Myocyte (in vitro differentiated cells): ENCODE results near the gene ANKRD26. TPM values are rescaled to one million over a fixed set of nuclear protein-coding genes. Genes with fewer than 3 reads are reported as not detected.
"Not testable (repeated sequence)": the region's sequence is repeated elsewhere in the genome, so short reads cannot be mapped to it uniquely, and the experiment has no call there.

ENCODE experiments used
- DNase-seq: peaks from one replicate; pipeline ENCODE4 v3.0.0-alpha.2; 2012; ENCODE audit warnings: low read depth
- polyA plus RNA-seq: library from polyadenylated mRNA; unstranded; fragments of >200 nt; gene quantifications from one replicate; pipeline ENCODE4 v1.2.1, GENCODE V29; 2012; ENCODE audit warnings: missing spikeins
- total RNA-seq: library from RNA; depleted of rRNA; stranded (reverse); fragments of >200 nt; gene quantifications from 2 replicates; pipeline ENCODE4 v1.2.3, GENCODE V29; 2014

Gene ANKRD26
- 9.6 and 9.7 TPM in 2 replicates for total RNA-seq
- 2.1 TPM for polyA plus RNA-seq

DNA sequence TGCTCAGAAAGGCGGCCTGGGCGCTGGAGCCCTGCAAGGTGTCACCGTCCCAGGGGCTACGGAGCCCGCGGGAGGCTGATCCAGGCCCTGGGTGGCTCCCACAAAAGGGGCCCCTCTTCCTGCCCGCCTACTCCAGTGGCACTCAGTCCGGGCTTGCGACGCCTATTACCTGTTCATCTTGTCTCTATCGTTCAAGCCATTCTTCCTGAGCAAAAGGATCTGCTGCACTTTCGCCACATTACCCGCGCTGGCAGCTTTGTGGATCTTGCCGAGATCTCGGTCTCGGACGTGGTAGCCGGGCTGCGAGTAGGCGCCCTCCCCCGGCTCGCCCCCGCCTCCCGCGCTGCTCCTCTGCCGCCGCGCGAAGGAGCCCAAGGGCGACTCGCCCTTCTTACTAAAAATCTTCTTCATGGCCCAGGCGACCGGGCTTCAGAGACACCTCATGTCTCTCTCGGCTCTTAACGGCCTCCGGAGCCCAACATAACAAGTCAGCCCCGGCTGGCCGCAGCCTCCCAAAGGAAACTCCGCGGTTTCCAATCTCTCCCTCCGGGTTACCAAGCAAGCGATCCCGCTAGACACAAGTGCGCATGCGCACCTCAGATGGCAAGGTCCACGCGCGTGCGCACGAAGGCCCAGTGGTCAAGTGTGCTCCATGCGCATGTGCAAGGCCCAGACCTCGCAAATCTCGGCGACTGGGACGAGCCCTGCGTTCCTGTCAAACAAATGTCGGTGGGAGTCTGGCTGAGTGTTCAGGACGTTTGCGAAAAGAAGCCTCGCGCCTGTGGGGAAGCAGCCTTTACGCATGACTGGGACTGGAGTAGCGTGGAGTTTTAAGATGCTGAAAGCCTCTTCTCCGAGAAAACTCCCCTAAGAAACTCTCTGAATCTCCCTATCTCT is at the start of gene ANKRD26:
TSS of gene ANKRD26 (minus strand) at position 579 of the 897 bp plus-strand sequence. CDS start at position 411, 168 bp downstream.
- DNase-seq, result peak; percentile 99

DNA sequence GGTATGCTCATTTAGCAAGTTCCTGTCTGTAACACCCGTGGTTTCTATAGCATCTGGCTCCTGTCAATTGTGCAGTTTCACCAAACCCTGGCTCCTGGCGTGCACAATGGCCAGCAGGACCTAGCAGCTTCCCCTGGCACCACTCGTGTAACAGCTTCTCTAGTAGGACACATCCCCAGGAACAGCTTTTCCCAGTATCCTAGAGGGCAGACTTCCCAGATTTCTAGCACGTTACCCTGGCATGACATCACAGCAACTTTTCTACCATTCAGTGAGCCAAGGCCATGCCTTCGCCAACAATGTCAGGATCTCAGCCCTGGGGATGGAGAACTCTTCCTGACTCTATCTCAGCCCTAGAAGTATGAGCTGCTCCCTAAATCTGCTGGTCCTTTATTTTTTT is 47.4 kb upstream of the ANKRD26 start:
- DNase-seq, result no peak

DNA sequence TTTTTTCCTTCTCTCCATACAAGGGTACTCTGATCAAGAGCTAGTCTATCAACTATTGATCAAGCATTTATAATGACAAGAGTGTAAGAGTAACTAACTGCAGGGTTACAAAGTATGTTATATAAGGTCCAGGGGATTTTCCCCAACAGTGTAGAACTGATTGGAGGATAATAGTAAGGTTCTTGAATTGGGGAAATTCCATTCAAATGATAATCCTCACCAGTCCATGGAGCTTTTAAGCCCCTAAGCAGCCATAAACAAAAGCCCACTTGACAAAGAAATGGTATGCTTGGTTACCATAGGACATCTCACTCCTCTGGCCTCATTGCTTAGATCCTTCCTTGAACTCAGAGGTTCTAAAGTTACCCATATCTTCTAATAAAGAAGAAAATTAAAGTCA is 45.6 kb upstream of the ANKRD26 start:
- DNase-seq, result no peak

DNA sequence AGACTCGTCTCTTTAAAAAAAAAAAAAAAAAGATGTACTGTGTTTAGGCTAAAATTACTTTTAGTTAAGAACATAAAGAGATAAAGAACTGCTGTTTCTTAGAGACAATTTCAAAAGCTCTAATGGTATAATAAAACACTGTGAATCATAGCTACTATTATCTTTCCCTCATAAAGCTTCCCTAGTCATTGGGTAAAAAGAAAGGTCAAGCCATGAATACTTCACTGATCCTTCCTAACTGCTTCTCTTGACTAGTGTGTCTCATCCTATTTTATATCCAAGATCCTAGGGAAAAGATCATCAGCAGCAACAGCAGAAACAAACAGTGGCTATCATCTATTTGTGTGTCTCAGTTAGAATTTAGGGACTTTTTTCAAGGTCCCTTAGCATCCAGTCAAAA is 43.4 kb upstream of the ANKRD26 start:
- no peak for DNase-seq

DNA sequence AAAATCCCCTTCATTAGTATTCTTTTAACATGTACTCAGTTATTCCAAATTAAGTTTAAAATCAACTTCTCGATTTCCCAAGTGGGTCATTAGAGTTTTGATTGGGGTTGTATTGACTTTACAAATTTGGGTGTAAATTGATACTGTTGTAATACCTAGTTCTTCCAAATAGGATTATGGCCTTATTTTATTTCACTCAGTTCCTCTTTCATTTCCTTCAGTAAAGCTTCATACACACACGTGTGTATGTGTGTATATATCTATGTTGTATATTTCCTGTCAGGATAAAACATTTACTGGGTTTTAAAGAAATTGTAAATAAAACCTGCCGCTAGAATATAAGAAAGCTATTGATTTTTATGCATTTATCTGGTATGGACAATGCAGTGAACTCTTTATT is 38.0 kb upstream of the ANKRD26 start:
- no peak for DNase-seq

DNA sequence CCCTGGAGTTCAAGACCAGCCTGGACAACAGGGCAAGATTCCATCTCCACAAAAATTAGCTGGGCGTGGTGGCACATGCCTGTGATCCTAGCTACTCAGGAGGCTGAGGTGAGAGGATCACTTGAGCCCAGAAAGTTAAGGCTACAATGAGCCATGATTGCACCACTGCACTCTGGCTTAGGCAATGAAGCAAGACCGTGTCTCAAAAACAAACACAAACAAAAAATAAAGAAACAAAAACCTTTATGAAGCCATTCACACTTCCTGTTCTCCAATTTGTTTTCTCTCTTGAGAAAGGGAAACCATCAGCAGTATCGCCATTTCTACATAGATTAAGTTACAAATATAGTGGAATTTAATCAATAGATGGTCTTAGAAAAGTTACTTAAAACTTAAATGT is 34.1 kb upstream of the ANKRD26 start:
- DNase-seq, result no peak

DNA sequence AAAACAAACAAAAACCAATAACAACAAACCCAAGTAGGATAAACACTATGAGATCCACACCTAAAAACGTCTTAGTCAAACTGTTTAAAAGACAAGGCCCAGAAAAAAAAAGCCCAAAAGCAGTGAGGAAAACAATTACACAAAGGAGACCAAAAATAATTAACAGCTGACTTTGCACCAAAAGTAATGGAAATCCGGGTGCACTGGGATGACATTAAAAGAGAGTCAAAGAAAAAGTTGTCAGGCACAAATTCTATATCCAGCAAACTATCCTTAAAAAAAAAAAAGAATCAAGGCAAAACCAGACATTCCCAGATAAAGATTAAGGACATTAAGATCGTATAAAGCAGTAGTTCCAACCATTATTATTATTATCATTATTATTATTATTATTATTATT is 7.9 kb upstream of the ANKRD26 start:
- no peak for DNase-seq

DNA sequence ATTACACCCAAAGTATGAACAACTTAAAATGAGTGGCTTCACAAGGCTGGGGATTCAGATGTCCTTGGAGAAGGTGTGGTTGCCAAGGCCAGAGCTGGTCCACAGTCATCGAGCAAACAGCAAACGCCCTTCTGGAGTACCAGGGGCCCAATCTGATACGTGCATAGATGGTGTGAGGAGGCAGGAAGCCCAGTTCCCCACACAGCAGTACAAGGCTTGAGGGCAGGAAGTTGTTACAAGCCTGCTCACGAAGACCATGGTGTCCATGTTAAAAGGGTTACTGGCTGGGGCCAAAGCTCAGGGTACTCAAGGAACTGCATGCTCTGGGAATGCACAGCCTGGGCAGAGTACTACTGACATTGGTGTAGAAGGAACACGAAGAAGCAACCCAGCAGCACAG is 4.6 kb upstream of the ANKRD26 start:
- no peak for DNase-seq

DNA sequence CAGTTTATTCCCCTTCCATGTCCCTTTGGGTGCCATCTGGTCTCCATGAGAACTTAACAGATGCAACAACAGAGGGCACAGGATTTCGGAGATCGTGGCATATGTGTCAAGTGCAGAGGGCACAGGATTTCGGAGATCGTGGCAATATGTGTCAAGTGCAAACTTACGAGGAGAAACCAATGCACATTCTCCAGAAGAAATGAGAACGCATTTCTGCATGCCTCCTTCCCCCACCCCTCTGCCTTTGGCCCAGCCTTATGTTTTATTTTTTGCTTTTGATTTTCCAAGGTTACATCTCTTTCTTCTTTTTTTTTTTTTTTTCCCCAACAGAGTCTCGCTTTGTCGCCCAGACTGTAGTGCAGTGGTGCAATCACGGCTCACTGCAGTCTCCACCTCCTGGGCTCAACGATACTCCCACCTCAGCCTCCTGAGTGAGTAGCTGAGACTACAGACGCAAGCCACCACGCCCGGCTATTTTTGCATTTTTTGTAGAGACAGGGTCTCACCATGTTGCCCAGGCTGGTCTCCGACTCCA is 586 bp upstream of the ANKRD26 start:
- DNase-seq, result no peak

DNA sequence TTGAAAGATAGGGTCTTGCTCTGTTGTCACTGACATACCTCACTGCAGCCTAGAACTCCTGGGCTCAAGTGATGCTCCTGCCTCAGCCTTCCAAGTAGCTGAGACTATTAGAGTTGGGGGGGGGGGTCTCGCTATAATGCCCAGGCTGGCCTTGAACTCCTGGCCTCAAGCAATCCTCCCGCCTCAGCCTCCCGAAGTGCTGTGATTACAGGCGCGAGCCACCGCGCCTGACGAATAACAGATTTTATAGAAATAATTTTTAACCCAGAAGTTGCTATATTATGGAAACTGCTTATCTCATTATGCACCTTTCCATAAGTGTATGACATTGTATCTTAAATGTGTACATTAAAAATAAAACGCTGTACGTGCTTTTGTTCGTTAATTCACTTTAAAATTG is 846 bp downstream of the ANKRD26 start:
- DNase-seq, result no peak

DNA sequence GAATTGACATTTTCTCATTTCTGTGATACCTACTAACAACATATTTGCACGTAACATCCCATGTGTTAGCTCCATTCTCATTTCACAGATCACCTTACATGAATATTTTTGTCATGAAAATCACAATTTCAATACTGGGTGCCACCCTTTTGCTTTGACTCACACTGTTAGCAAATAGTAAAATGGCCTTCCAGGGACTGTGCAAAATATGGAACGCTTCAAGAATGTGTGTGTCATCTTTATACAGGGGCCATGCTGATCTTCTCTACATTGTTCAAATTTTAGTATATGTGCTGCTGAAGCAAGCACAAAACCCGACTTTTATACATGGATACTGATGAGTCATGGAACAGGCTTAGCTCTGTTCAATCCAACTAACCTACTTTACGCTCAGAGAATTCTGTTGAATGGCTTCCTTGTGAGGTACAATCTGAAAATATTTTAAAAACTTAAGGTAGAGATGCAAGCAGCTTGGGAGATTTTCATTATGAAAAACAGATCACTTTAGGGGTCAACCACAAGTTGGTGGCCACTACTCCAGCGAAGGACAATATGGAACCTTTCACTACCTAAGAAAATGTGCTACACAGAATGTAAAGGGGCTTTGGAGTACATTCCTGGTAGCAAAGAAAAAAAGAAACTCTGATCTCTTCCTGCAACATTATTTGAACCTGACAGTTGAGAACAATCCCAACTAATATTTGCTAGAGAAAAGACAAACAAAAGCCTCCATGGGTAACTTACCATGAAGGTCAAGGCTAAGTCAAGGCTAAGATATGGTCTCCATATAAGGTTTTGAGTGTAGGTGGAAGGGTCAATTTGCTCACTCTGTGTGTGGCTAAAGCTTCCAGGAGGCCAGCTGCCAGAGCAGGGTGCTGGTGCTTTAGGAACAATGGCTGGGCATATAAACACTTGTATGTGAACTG is 11.9 kb downstream of the ANKRD26 start:
- no peak for DNase-seq

DNA sequence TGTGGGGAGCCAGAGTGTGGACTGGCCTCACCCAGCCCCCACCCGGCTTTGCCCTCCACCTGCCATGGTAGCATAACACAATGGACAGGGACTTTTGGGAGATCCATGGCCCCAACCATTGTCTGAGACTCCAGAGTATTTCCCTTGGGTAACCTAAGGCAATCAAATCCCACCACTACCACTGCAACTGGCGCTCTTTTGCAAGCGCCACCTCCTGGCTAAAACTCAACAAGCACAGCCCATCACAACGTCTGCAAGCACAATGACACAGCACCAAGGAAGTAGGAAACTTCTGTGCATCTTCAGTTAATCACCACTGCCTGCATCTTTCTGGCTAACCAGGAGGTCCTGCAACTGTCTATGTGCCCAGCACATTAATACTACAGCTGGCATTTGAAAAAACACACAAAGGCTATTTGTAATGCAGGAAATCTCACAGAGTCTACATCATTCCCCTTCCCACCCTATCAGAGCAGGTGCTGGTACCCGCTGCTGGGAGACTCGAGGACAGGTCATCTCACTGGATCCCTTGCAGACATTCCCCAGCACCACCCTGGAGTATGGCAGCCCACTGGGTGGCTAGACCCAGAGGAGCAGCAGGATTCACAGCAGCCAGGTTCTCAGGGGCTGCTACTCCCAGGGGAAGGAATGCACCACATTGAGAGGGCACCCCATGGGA is 27.7 kb downstream of the ANKRD26 start:
- no peak for DNase-seq

DNA sequence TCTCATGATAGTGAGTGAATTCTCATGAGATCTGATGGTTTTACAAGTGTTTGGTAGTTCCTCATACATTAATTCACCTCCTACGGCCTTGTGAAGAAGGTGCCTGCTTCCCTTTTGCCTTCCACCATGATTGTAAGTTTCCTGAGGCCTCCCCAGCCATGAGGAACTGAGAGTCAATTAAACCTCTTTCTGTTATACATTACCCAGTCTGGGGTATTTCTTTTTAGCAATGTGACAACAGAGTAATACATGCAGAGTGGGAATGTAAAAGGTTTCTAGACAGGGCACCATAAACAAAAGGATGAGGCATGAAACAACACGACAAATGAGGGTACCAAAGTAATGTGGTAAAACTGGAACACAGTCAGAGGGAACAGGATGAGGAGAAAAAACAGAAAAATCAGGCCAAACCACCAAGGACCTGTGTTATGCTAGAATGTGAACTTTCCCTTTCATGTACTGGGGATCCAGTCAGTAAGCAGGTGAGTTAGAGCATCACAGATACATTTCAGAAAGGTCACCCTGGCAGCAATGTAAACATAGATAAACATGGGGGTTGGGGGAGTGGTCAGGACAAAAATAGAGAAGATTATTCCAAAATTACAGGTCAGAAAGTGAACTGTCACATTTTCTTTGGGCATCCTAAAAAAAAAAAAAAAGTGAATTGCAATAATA is 31.9 kb downstream of the ANKRD26 start:
- DNase-seq, result no peak

DNA sequence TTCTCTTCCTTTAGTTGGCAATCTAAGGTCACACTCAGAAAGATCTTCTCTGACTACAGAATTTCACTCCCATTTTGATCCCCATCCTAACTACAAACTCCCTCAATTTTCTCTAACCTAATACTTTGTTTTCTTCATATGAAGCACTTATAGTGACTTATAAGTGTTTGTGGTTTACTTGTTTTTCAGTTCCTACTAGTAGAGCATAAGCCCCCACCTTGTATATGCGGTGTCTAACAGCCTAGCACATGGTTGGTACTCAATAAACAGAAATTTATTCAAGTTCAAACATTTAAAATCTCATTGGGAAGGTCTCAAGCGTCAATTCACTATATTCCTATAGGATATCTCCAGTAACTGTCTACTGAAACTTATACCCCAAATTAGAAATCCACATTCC is 35.2 kb downstream of the ANKRD26 start:
- DNase-seq, result no peak

DNA sequence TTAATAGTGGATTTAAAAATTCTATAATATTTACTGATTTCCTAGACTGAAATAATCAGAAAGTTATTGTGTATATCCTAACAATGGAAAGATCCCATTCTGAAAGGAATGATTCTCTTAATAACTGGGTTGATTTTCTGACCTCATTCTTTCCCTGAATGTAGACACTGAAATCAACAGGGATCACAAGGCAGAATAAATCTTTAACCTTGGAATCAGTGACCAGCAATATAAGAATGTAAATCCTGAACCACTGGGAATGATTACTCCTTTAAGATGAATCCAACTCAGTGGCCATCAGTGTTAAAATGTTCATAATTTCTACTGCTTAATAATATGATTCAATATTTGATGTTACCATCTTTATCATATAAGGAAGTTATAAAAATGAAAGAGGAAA is 47.6 kb downstream of the ANKRD26 start:
- no peak for DNase-seq

DNA sequence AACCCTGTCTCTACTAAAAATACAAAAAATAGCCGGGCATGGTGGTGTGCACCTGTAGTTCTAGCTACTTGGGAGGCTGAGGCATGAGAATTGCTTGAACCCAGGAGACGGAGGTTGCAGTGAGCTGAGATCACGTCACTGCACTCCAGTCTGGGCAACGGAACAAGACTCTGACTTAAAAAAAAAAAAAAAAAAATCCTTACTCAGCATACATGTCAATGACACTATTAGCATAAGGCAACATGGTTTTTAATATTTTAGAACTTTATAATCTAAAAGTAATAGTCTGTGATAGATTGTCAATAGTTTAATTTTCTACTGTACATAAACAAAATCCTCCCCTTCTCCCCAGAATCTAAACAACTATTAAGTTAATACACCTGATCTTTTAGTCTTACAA is 55.0 kb downstream of the ANKRD26 start:
- not testable (repeated sequence) for DNase-seq

DNA sequence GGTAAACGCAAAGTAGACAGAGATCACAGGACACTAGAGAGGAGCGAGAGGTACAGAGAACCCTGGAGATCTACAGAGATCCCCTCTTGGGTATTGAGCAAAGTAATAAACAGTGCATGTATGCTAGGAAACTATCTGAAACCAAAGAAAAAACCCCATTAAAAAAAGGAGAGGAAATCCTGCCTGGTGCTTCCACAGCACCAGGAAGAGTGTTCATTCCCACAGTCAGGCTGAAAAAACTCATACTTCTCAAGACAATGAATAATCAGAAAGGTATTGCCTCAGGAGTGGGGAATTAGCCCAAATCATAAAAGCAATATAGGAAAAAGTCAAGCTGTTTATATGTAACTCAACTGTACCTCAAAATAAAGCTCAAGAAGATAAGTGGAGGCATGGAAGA is 59.1 kb downstream of the ANKRD26 start:
- DNase-seq, result no peak

DNA sequence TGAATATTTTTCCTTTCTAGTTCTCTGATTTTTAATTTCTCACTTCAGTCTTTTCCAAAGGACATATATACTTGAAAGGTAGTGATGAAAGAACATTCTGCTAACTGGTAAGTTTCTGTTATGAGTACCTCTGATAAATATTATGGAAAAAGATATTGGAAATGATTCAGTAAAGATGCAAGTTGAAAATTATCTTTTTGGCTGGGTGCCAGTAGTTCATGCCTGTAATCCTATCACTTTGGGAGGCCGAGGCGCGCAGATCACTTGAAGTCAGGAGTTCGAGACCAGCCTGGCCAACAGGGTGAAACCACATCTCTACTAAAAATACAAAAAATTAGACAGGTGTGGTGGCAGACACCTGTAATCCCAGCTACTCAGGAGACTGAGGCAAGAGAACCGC is 62.1 kb downstream of the ANKRD26 start:
- no peak for DNase-seq

DNA sequence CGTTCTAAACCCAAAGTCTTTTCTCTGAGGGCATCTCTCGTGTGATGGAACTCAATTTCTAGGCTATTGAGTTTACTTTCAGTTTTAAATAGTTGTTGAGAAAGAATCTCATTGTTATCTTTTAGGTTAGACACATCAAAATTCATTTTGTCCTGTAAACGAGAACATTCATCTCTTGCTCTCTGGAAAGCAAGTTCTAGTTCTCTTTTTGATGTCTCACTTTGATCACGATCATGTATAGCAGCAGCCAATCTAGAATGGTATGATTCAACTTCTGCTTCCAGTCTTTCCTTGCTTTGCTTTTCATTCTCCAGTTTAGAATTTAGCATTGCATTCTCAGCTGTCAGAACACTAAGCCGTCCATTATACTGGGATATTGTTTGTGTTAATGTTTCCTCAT is 65.1 kb downstream of the ANKRD26 start:
- peak; percentile 43 for DNase-seq

DNA sequence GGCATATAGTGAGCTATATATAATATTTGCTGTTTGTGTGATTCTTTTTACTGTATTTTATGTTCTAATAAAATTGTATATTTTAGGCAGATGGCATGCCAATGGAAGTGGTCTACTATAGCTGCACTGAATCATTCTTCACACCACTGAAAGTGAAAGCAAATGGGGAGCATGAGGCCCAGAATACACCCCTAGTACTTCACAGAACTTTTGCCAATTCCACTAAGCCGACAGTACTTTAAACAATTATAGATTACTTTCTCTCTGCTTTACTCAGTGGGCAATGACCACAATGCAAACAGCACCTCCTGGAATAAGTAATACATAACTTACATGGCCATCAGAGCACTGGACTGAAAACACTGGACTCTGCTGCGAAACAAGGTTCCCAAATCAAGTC is 70.2 kb downstream of the ANKRD26 start:
- DNase-seq, result no peak

DNA sequence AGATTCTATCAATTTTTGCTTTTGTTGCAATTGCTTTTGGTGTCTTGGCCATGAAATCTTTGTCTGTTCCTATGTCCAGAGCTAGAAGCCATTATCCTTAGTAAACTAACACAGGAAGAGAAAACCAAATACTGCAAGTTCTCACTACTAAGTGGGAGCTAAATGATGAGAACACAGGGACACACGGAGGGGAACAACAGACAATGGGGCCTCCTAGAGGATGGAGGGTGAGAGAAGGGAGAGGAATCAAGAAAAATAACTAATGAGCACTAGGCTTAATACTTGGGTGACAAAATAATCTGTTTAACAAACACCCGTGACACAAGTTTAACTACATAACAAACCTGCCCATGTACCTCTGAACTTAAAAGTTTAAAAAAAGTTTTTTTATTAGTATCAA is 78.2 kb downstream of the ANKRD26 start:
- no peak for DNase-seq
